ENCODE measurements around the gene SPTSSA. TPM values are rescaled to one million over a fixed set of nuclear protein-coding genes. Genes with fewer than 3 reads are reported as not detected.

Gene SPTSSA
- total and polyA plus RNA-seq, 2 experiments from 2014 or later = 27.5 to 36.4 TPM

GRCh38 chr14:34450542-34450915, 11.5 kb downstream of the SPTSSA start:
- H3K36me3 ChIP-seq (ENCODE audit: insufficient read depth) = no peaks in the 10 kb centered on the region; the same call in 1 of the 2 replicates
- DNase-seq (ENCODE audit: low spot score) (no peak), ATAC-seq (no peak)
- no peak overlapping the region for H2AFZ ChIP-seq
- peaks cover 2% of the 10 kb centered on the region; the same call in 1 of the 2 replicates for H4K20me1 ChIP-seq (replicated peaks; ENCODE audit: insufficient read depth)
- peaks cover 100% of the 10 kb centered on the region for H3K79me2 ChIP-seq (replicated peaks; ENCODE audit: insufficient read depth)
- H3K27me3 ChIP-seq (ENCODE audit: insufficient read depth) = no peaks in the 10 kb centered on the region
- no peak overlapping the region for H3K27ac Mint-ChIP-seq
- H3K9me2 ChIP-seq (ENCODE audit: insufficient read depth) = no peaks in the 10 kb centered on the region; the same call in 1 of the 2 replicates
- H3K9me3 Mint-ChIP-seq = no peaks in the 10 kb centered on the region
- no peaks in the 10 kb centered on the region for H3K27me3 Mint-ChIP-seq (ENCODE audit: insufficient read depth, low read depth, poor library complexity)
- no peak overlapping the region for H3K4me3 Mint-ChIP-seq
- no peak for TF ChIP-seq ZNF114 (CRISPR knock-in tag; IDR thresholded peaks at IDR 0.05)
- H3K27ac ChIP-seq (ENCODE audit: low read depth) = no peak overlapping the region
- peaks cover 21% of the 10 kb centered on the region for H3K36me3 Mint-ChIP-seq (ENCODE audit: low read depth)
- H3K4me3 ChIP-seq = no peak overlapping the region
- no peaks in the 10 kb centered on the region for H3K4me1 ChIP-seq (ENCODE audit: insufficient read depth)
- no peaks in the 10 kb centered on the region for H3K4me1 Mint-ChIP-seq
- H3F3A ChIP-seq (replicated peaks; ENCODE audit: low read depth) = no peaks in the 10 kb centered on the region
- H3K4me2 ChIP-seq = no peak overlapping the region

DNA sequence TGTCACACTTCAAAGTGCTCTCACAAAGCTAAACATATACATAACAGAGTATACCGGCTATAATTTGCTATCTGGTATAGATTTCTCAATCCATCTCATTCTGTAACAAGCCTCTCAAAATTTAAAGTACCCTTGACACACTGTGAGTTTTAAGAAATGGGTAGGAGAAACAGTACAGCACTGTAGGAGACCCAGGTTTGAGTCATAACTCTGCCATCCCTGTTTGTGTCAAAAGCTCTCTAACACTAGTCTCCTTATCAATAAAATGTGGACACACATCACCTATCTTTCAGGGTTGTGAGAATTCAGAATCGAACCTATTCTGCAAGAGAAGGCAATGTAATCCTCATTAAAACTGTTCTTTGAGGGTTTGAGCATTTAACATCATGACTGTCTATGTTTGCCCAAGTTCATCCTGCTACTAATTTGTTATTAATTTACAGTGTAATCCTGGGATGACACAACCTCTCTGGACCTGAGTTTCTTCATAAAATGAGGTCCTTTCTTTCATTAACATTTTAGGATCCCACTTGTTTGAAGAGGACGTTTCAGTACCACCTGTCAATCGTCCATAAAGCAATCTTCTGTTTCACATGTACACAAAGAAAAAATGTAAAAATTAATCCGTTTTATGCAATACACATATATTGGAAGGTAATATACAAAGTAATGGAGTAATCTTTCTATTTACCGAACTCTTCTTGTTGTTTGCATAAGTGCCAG, 12.1 kb downstream of the SPTSSA start:
- Histone ChIP-seq H3K79me2 (replicated peaks; ENCODE audit: insufficient read depth) (peaks cover 97% of the 10 kb centered on the region), H3K27ac (ENCODE audit: low read depth) (no peak overlapping the region), H3K27me3 (ENCODE audit: insufficient read depth) (no peaks in the 10 kb centered on the region), H3K4me1 (ENCODE audit: insufficient read depth) (no peaks in the 10 kb centered on the region), H3F3A (replicated peaks; ENCODE audit: low read depth) (no peaks in the 10 kb centered on the region), H2AFZ (no peak overlapping the region), H3K4me2 (no peak overlapping the region), H4K20me1 (replicated peaks; ENCODE audit: insufficient read depth) (peaks cover 2% of the 10 kb centered on the region; the same call in 1 of the 2 replicates), H3K36me3 (ENCODE audit: insufficient read depth) (no peaks in the 10 kb centered on the region; the same call in 1 of the 2 replicates), H3K4me3 (no peak overlapping the region), H3K9me2 (ENCODE audit: insufficient read depth) (no peaks in the 10 kb centered on the region; the same call in 1 of the 2 replicates)
- Mint-ChIP-seq H3K4me1 (no peaks in the 10 kb centered on the region), H3K36me3 (ENCODE audit: low read depth) (peaks cover 19% of the 10 kb centered on the region), H3K9me3 (no peaks in the 10 kb centered on the region), H3K27me3 (ENCODE audit: insufficient read depth, low read depth, poor library complexity) (no peaks in the 10 kb centered on the region), H3K27ac (no peak overlapping the region), H3K4me3 (no peak overlapping the region)
- no peak for TF ChIP-seq JUNB (IDR thresholded peaks at IDR 0.05; ENCODE audit: unreplicated experiment)
- no peak for TF ChIP-seq EZH2phosphoT487 (IDR thresholded peaks at IDR 0.05; ENCODE audit: unreplicated experiment)
- no peak for TF ChIP-seq ZNF114 (CRISPR knock-in tag; IDR thresholded peaks at IDR 0.05)
- no peak for TF ChIP-seq ZNF462 (CRISPR knock-in tag; IDR thresholded peaks at IDR 0.05)
- no peak for TF ChIP-seq STAT1 (IDR thresholded peaks at IDR 0.05; ENCODE audit: unreplicated experiment)
- no peak for TF ChIP-seq EZH2 (IDR thresholded peaks at IDR 0.05; ENCODE audit: low read depth, unreplicated experiment)
- no peak for TF ChIP-seq POLR2AphosphoS5 (IDR thresholded peaks at IDR 0.05; ENCODE audit: low read depth)
- TF ChIP-seq NANOG (IDR thresholded peaks at IDR 0.05; ENCODE audit: borderline replicate concordance) = no peak
- no peak for TF ChIP-seq CREB1 (CRISPR knock-in tag; IDR thresholded peaks at IDR 0.05; ENCODE audit: low read depth)
- DNase-seq (ENCODE audit: low spot score) (no peak), ATAC-seq (no peak)

Data from GM23338 (cell line).